Embryonic facial prominence (tissue), 1 donor: Measurements from ENCODE around the gene TRIM71.
"Not testable (repeated sequence)": the region's sequence is repeated elsewhere in the genome, so short reads cannot be mapped to it uniquely, and the experiment has no call there.

Experiments used
- DNase-seq: peaks from one replicate; pipeline ENCODE4 v3.0.0-alpha.2; 2016; ENCODE audit errors: extremely low spot score

Gene TRIM71

DNA sequence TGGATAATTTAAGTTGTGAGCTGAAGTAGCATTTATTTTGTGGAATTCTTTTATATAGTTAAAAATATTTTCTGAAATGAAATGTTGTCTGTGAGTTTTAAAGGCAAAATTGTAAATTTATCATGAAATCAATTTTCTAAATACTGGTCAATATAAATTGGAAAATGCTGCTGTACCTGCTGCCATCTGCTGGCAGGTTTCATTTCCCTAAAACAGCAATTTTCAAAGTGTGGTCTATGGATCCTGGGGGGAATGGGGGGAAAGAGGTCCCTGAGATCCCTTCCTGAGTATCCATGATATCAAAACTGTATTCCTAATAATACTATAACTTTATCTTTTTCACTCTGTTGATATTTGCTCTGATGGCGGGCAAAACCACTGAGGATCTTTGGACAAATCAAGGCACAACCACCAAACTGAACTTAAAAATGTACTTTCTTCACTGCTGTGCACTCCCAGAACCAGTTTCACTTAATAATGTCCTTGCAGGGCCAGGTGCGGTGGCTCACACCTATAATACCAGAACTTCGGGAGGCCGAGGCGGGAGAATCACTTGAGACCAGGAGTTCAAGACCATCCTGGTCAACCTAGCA lies 116.4 kb downstream of the TRIM71 start:
- no peak for DNase-seq

DNA sequence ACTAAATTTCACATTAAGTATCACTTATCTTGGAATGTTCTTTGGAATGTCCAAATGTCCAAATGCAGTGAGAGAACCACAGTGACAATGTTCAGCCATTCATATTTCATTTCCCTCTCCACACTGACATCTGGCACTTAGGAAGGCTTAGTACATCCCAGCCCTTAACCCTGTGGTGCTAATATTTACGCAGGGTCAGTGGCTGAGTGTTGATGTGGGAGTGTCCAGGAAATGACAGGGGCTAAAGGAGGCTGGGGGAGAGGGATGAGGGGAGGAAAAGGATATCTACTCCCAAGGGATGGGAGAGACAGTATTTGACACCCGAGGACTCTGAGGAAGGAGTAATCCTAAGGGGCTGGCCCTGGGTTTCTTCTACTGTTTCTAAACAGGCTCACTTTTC lies 119.5 kb downstream of the TRIM71 start:
- DNase-seq, result no peak

DNA sequence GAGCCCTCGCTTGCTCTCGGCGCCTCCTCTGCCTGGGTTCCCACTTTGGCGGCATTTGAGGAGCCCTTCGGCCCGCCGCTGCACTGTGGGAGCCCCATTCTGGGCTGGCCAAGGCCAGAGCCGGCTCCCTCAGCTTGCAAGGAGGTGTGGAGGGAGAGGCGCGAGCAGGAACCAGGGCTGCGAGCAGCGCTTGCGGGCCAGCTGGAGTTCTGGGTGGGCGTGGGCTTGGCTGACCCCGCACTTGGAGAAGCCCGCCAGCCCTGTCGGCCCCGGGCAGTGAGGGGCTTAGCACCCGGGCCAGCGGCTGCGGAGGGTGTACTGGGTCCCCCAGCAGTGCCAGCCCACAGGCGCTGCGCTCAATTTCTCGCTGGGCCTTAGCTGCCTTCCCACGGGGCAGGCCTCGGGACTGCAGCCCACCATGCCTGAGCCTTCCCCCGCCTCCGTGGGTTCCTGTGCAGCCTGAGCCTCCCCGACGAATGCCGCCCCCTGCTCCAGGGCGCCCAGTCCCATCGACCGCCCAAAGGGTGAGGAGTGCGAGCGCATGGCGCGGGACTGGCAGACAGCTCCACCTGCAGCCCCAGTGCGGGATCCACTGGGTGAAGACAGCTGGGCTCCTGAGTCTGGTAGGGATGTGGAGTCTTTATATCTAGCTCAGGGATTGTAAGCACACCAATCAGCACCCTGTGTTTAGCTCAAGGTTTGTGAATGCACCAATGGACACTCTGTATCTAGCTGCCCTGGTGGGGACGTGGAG lies 121.9 kb downstream of the TRIM71 start:
- DNase-seq, result not testable (repeated sequence)

DNA sequence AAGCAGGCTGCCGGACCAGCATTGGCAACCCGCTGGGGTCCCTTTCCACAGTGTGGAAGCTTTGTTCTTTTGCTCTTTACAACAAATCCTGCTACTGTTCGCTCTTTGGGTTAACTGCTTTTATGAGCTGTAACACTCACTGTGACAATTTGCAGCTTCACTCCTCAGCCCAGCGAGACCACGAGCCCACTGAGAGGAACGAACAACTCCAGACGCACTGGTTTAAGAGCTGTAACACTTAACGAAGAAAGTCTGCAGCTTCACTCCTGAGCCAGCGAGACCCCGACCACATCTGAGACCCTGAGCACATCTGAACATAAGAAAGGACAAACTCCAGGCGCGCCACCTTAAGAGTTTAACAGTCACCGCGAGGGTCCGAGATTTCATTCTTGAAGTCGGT lies 122.9 kb downstream of the TRIM71 start:
- no peak for DNase-seq

DNA sequence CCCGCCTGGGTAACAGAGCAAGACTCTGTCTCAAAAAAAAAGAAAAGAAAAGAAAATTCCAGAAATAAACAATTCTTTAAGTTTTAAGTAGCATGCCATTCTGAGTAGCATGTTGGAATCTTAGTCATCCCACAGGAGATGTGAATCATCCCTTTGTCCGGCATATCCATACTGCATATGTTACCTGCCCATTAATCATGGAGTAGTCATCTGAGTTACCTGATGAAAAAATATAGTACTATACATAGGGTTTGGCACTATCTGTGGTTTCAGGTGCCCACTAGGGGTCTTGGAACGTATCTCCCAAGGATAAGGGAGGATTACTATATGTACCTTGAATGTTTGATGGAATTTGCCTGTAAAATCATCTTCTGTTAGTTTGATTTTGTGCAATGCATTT lies 127.3 kb downstream of the TRIM71 start:
- DNase-seq, result no peak

DNA sequence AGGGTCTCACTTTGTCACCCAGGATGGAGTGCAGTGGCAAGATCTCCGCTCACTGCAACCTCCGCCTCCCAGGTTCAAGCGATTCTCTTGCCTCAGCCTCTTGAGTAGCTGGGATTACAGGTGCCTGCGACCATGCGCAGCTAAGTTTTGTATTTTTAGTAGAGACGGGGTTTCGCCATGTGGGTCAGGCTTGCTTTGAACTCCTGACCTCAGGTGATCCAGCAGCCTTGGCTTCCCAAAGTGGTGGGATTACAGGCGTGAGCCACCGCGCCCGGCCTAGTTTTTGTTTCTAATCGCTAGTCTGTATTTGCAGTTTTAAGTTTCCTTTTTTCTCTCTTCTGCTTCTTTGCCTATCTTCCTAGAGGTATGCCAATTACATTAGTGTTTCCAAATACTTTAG lies 127.8 kb downstream of the TRIM71 start:
- not testable (repeated sequence) for DNase-seq

DNA sequence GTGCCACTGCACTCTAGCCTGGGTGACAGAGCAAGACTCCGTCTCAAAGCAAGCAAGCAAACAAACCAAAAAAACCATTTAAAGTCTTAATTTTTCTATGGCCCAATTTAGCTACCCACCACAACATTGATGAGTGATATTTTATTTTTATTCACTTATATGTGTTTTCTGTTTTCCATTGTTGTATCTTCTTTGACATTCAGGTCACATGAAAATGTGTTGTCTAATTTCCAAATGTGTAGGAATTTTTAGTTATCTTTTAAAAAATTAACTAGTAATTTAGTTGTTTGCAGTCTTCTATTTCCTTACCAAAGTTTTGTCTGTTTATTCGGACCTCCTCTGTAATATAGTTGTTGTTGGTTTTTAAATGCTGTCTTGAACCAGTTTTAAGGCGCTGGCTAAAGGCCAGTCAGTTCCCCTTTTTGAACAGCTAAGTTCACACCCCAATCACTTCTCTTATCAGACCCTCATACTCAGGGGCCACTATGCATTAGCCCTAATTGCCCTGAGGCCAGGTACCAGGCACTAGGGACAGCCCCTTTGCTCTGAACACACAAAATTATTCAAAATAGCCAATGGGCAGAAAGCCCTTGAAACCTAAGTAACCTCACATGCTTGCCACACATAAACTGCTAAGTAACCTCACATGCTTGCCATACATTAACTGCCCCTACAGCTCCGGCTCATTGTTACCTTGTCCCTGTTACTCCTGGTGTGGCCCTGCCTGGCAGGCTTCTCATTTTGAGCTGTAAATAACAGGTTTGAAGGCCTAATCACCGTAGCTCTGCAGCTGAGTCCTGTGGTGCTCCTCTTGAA lies 129.4 kb downstream of the TRIM71 start:
- no peak for DNase-seq
